Activated naive CD8-positive, alpha-beta T cell treated with anti-CD3 and anti-CD28 coated beads, Interleukin-2, amount 10 ng/mL, durations not matched to agents 7 days and 5 days (primary cell): ENCODE data around the gene KLHL41. TPM values are rescaled to one million over a fixed set of nuclear protein-coding genes. Genes with fewer than 3 reads are reported as not detected.

Experiments
- ATAC-seq: fragments of 150-1000 bp; cut with Tn5 transposase; one replicate; pipeline ENCODE4 v1.10.0; 2021; ENCODE audit warnings: low read depth, moderate library complexity
- POLR2A ChIA-PET: fragments of 350-600 bp; sonication (Branson Sonifier 250); formaldehyde crosslinking; loops from one replicate; lab custom pipeline; 2021; ENCODE audit warnings: antibody characterized with exemption; lab: Charles Lee
- DNase-seq: peaks from one replicate; pipeline ENCODE4 v3.0.0; 2021
- H3K27ac Mint-ChIP-seq: one replicate; pipeline ENCODE4 v1.8.0; 2022; ENCODE audit warnings: mild to moderate bottlenecking, mixed read lengths
- H3K27me3 Mint-ChIP-seq: one replicate; pipeline ENCODE4 v1.8.0; 2022; ENCODE audit warnings: mild to moderate bottlenecking, moderate library complexity, mixed read lengths
- H3K36me3 Mint-ChIP-seq: one replicate; pipeline ENCODE4 v1.8.0; 2021; ENCODE audit warnings: mild to moderate bottlenecking, mixed read lengths
- H3K4me1 Mint-ChIP-seq: one replicate; pipeline ENCODE4 v1.8.0; 2021; ENCODE audit warnings: mixed read lengths
- H3K4me3 Mint-ChIP-seq: one replicate; pipeline ENCODE4 v1.8.0; 2022; ENCODE audit warnings: mild to moderate bottlenecking, moderate library complexity, mixed read lengths
- H3K9me3 Mint-ChIP-seq: one replicate; pipeline ENCODE4 v1.8.0; 2021; ENCODE audit warnings: mixed read lengths
- total RNA-seq, 2 experiments: library from RNA; stranded (reverse); gene quantifications; one replicate each; pipeline ENCODE4 v1.2.3, GENCODE V29; 2021

Gene KLHL41
- total RNA-seq, 2 experiments from 2014 or later = 0.17 TPM; not detected in 1

GRCh38 chr2:169480079-169480465, 29.4 kb upstream of the KLHL41 start:
- Mint-ChIP-seq H3K4me1 (peaks cover 15% of the 10 kb centered on the region), H3K27ac (no peak overlapping the region), H3K4me3 (peak overlapping the region; percentile 89), H3K27me3 (no peaks in the 10 kb centered on the region), H3K9me3 (no peaks in the 10 kb centered on the region), H3K36me3 (peaks cover 6% of the 10 kb centered on the region)
- ATAC-seq (no peak), DNase-seq (no peak)
- POLR2A ChIA-PET = interaction anchor here (1.4 kb wide), 1 partner anchor 105 kb away, joined by 11 read pairs; no protein-coding TSS in a partner anchor

- Mint-ChIP-seq H3K36me3 (peaks cover 10% of the 10 kb centered on the region), H3K27ac (no peak overlapping the region), H3K27me3 (no peaks in the 10 kb centered on the region), H3K9me3 (no peaks in the 10 kb centered on the region), H3K4me3 (no peak overlapping the region), H3K4me1 (no peaks in the 10 kb centered on the region)
- POLR2A ChIA-PET = no interaction called here
- no peak for ATAC-seq
- no peak for DNase-seq
These were observed 23.8 kb upstream of the KLHL41 start for GRCh38 chr2:169485650-169486138.

- no peak overlapping the region for H3K27ac Mint-ChIP-seq
- POLR2A ChIA-PET = no interaction called here
These were observed 23.0 kb upstream of the KLHL41 start for GRCh38 chr2:169486487-169486886.

GRCh38 chr2:169490834-169491233, 18.7 kb upstream of the KLHL41 start:
- no peak for ATAC-seq
- no peak overlapping the region for H3K4me3 Mint-ChIP-seq
- POLR2A ChIA-PET = no interaction called here
- H3K27ac Mint-ChIP-seq = no peak overlapping the region
- no peaks in the 10 kb centered on the region for H3K4me1 Mint-ChIP-seq
- no peaks in the 10 kb centered on the region for H3K27me3 Mint-ChIP-seq
- DNase-seq = no peak
- no peaks in the 10 kb centered on the region for H3K9me3 Mint-ChIP-seq
- H3K36me3 Mint-ChIP-seq = peaks cover 1% of the 10 kb centered on the region

More at GRCh38 chr2:169486487-169486886, 23.0 kb upstream of the KLHL41 start:
- Mint-ChIP-seq H3K9me3 (no peaks in the 10 kb centered on the region), H3K36me3 (peaks cover 10% of the 10 kb centered on the region), H3K4me3 (no peak overlapping the region), H3K27me3 (no peaks in the 10 kb centered on the region), H3K4me1 (no peaks in the 10 kb centered on the region)
- no peak for ATAC-seq
- DNase-seq = no peak

- no peak overlapping the region for H3K4me3 Mint-ChIP-seq
- H3K36me3 Mint-ChIP-seq = peaks cover 1% of the 10 kb centered on the region
- no peaks in the 10 kb centered on the region for H3K4me1 Mint-ChIP-seq
- H3K27ac Mint-ChIP-seq = no peak overlapping the region
- no peak for DNase-seq
- H3K27me3 Mint-ChIP-seq = no peaks in the 10 kb centered on the region
- ATAC-seq = no peak
- POLR2A ChIA-PET = no interaction called here
- H3K9me3 Mint-ChIP-seq = no peaks in the 10 kb centered on the region
These were observed 18.1 kb upstream of the KLHL41 start for GRCh38 chr2:169491378-169491777.

GRCh38 chr2:169493360-169493759, 16.1 kb upstream of the KLHL41 start:
- H3K4me1 Mint-ChIP-seq = no peaks in the 10 kb centered on the region
- DNase-seq = no peak
- no peaks in the 10 kb centered on the region for H3K27me3 Mint-ChIP-seq
- no peak for ATAC-seq
- POLR2A ChIA-PET = no interaction called here
- no peak overlapping the region for H3K4me3 Mint-ChIP-seq
- H3K27ac Mint-ChIP-seq = no peak overlapping the region
- H3K36me3 Mint-ChIP-seq = peaks cover 1% of the 10 kb centered on the region
- H3K9me3 Mint-ChIP-seq = no peaks in the 10 kb centered on the region

- H3K36me3 Mint-ChIP-seq = no peaks in the 10 kb centered on the region
- no peaks in the 10 kb centered on the region for H3K9me3 Mint-ChIP-seq
- no peak for DNase-seq
- POLR2A ChIA-PET = no interaction called here
- H3K4me1 Mint-ChIP-seq = no peaks in the 10 kb centered on the region
- no peaks in the 10 kb centered on the region for H3K27me3 Mint-ChIP-seq
- no peak overlapping the region for H3K27ac Mint-ChIP-seq
- no peak overlapping the region for H3K4me3 Mint-ChIP-seq
- no peak for ATAC-seq
These were observed 14.1 kb upstream of the KLHL41 start for GRCh38 chr2:169495310-169495928.

- ATAC-seq = no peak
- Mint-ChIP-seq H3K36me3 (no peaks in the 10 kb centered on the region), H3K27me3 (no peaks in the 10 kb centered on the region), H3K4me1 (no peaks in the 10 kb centered on the region), H3K9me3 (no peaks in the 10 kb centered on the region), H3K4me3 (no peak overlapping the region), H3K27ac (no peak overlapping the region)
- POLR2A ChIA-PET = no interaction called here
- DNase-seq = no peak
These were observed 4.9 kb upstream of the KLHL41 start for GRCh38 chr2:169504651-169505050.

- DNase-seq (no peak), ATAC-seq (no peak)
- no peaks in the 10 kb centered on the region for H3K36me3 Mint-ChIP-seq
- H3K9me3 Mint-ChIP-seq = no peaks in the 10 kb centered on the region
- POLR2A ChIA-PET = no interaction called here
- no peak overlapping the region for H3K27ac Mint-ChIP-seq
- H3K27me3 Mint-ChIP-seq = no peaks in the 10 kb centered on the region
- H3K4me1 Mint-ChIP-seq = no peaks in the 10 kb centered on the region
- H3K4me3 Mint-ChIP-seq = no peak overlapping the region
These were observed 1.8 kb upstream of the KLHL41 start for GRCh38 chr2:169507698-169508097.

GRCh38 chr2:169509955-169510354, 453 bp downstream of the KLHL41 start:
- Mint-ChIP-seq H3K4me3 (no peak overlapping the region), H3K36me3 (no peaks in the 10 kb centered on the region), H3K9me3 (no peaks in the 10 kb centered on the region), H3K27me3 (no peaks in the 10 kb centered on the region), H3K27ac (no peak overlapping the region), H3K4me1 (no peaks in the 10 kb centered on the region)
- ATAC-seq (no peak), DNase-seq (no peak)
- POLR2A ChIA-PET = no interaction called here

- Mint-ChIP-seq H3K9me3 (no peaks in the 10 kb centered on the region), H3K4me3 (no peak overlapping the region), H3K27me3 (no peaks in the 10 kb centered on the region), H3K36me3 (no peaks in the 10 kb centered on the region), H3K4me1 (no peaks in the 10 kb centered on the region), H3K27ac (no peak overlapping the region)
- POLR2A ChIA-PET = no interaction called here
- DNase-seq (no peak), ATAC-seq (no peak)
These were observed 994 bp downstream of the KLHL41 start for GRCh38 chr2:169510496-169510895.

- no peaks in the 10 kb centered on the region for H3K27me3 Mint-ChIP-seq
These were observed 2.3 kb downstream of the KLHL41 start for GRCh38 chr2:169511818-169512217.

GRCh38 chr2:169512525-169512924, 3.0 kb downstream of the KLHL41 start:
- DNase-seq (no peak), ATAC-seq (no peak)
- H3K27ac Mint-ChIP-seq = no peak overlapping the region
- H3K27me3 Mint-ChIP-seq = no peaks in the 10 kb centered on the region
- POLR2A ChIA-PET = no interaction called here
- no peaks in the 10 kb centered on the region for H3K36me3 Mint-ChIP-seq
- H3K4me1 Mint-ChIP-seq = no peaks in the 10 kb centered on the region
- H3K9me3 Mint-ChIP-seq = no peaks in the 10 kb centered on the region
- H3K4me3 Mint-ChIP-seq = no peak overlapping the region

More at GRCh38 chr2:169511818-169512217, 2.3 kb downstream of the KLHL41 start:
- POLR2A ChIA-PET = no interaction called here
- DNase-seq (no peak), ATAC-seq (no peak)
- H3K27ac Mint-ChIP-seq = no peak overlapping the region
- no peaks in the 10 kb centered on the region for H3K36me3 Mint-ChIP-seq
- H3K9me3 Mint-ChIP-seq = no peaks in the 10 kb centered on the region
- no peak overlapping the region for H3K4me3 Mint-ChIP-seq
- H3K4me1 Mint-ChIP-seq = no peaks in the 10 kb centered on the region

GRCh38 chr2:169513094-169513493, 3.6 kb downstream of the KLHL41 start:
- H3K27ac Mint-ChIP-seq = no peak overlapping the region
- no peaks in the 10 kb centered on the region for H3K27me3 Mint-ChIP-seq
- no peak for ATAC-seq
- POLR2A ChIA-PET = no interaction called here
- no peaks in the 10 kb centered on the region for H3K4me1 Mint-ChIP-seq
- no peak overlapping the region for H3K4me3 Mint-ChIP-seq
- no peak for DNase-seq
- H3K36me3 Mint-ChIP-seq = no peaks in the 10 kb centered on the region
- H3K9me3 Mint-ChIP-seq = no peaks in the 10 kb centered on the region
